Thoracic aorta (tissue), 2 donors: Measurements from ENCODE around the gene H2BK1. TPM values are rescaled to one million over a fixed set of nuclear protein-coding genes. Genes with fewer than 3 reads are reported as not detected.
A peak's percentile ranks its signal among the peaks of the same experiment; 100 is the strongest.

Experiments used
- ATAC-seq: fragments of 150-250 bp; one replicate; pipeline ENCODE4 v1.8.0; 2017; ENCODE audit warnings: low read depth; ENCODE audit not compliant: insufficient number of reproducible peaks, low FRiP score
- DNase-seq: peaks from one replicate; pipeline ENCODE4 v3.0.0-alpha.2; 2020; ENCODE audit warnings: low spot score
- H3K27ac ChIP-seq, 2 donors: fragments of 200-600 bp; sonication (generic); 1 replicate in 1 of 2; 2 replicates in 1 of 2; pipeline ENCODE4 v1.5.1; 2016; ENCODE audit warnings: mild to moderate bottlenecking in 2 of 2, moderate library complexity in 2 of 2
- H3K27me3 ChIP-seq: fragments of 200-600 bp; sonication (generic); replicated peaks from 2 replicates; pipeline ENCODE4 v1.6.0; 2016; ENCODE audit warnings: mild to moderate bottlenecking; ENCODE audit not compliant: insufficient read depth
- H3K36me3 ChIP-seq: fragments of 200-600 bp; sonication (generic); one replicate; pipeline ENCODE4 v1.5.1; 2016
- H3K4me1 ChIP-seq, 2 donors: fragments of 200-600 bp; sonication (generic); 1 replicate in 1 of 2; 2 replicates in 1 of 2; pipeline versions ENCODE4 v1.5.1 to v1.6.0; 2016; ENCODE audit warnings: low read depth in 2 of 2, mild to moderate bottlenecking in 1 of 2; ENCODE audit not compliant: control insufficient read depth in 1 of 2
- H3K4me3 ChIP-seq: fragments of 200-600 bp; sonication (generic); 2 replicates; pipeline ENCODE4 v1.5.1; 2016; ENCODE audit warnings: mild to moderate bottlenecking
- H3K9me3 ChIP-seq: fragments of 200-600 bp; sonication (generic); 2 replicates; pipeline ENCODE4 v1.5.1; 2016
- CTCF ChIP-seq: fragments of 200-600 bp; sonication (generic); IDR thresholded peaks from one replicate; pipeline ENCODE4 v1.5.1; 2019; ENCODE audit warnings: antibody characterized with exemption
- total RNA-seq, 2 donors: library from RNA; depleted of rRNA; stranded (reverse); fragments of >200 nt; gene quantifications; one replicate each; pipeline versions ENCODE4 v1.1.0 to v1.2.3, GENCODE V29; 2016

The H2BK1 gene
- total RNA-seq, 2 donors from 2014 or later, result not detected

- Histone ChIP-seq H3K27ac (peak overlapping the region; percentile 21 to 23), H3K4me1 (peaks cover 15 to 50% of the 10 kb centered on the region in 2 donors), H3K36me3 (no peaks in the 10 kb centered on the region), H3K9me3 (no peaks in the 10 kb centered on the region), H3K4me3 (no peak overlapping the region), H3K27me3 (no peaks in the 10 kb centered on the region)
- DNase-seq (no peak), ATAC-seq (no peak)
- TF ChIP-seq CTCF, result no peak
Measured at GRCh38 chr7:151254316-151254715, 44.0 kb upstream of the H2BK1 start.

DNA sequence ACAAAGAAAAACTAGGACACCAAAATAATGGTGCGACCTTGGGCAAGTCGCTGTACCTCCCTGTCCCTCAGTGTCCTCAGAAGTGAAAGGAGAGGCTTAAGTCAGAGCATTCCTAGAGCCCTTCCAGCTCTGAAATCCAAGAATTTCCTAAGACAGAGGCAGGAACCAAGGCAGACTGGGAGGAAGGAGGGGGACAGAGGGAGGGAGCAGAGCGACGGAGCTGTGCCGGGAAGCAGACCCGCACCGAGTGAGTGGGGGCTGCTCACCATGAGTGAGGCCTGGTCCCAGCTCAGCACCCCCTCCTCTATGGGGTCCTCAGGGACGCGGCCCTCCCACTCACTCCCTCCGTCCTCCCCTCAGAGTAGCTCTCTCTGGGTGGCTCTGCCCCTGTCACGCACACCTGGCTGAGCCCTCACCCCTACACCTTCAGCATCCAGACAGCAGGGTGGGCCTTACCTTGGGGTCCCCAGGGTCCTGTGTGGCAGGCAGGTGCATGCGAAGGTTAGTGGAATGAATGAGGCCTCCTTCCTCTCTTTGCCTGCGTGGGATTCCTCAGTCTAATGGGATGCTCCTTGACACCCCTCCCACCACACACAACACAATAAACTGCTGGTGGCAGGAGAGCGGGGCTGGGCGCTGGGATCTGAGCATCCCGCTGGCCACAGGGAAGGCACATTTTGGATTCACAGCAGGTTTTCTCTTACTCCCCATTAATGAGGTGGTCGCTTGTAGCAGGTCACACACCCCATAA, 42.8 kb upstream of the H2BK1 start:
- ATAC-seq, result no peak
- H3K27ac ChIP-seq, result peak overlapping the region; percentile 94 to 96

DNA sequence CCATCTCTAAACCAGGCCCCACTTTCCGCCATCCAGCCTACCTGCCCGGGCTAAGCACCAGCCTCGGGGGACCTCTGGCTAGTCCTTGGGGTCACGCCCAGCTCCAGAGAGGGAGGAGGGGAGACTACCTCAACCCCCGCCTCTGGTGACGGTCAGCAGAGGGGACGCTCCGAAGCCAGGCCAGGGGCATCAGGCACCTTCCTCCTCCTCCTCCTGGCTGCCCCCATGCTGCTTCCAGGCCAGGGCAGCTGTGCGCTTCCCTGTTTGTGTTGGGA, 42.2 kb upstream of the H2BK1 start:
- TF ChIP-seq CTCF, result no peak
- no peaks in the 10 kb centered on the region for H3K36me3 ChIP-seq
- no peaks in the 10 kb centered on the region for H3K27me3 ChIP-seq
- no peaks in the 10 kb centered on the region for H3K9me3 ChIP-seq
- peaks cover 15 to 52% of the 10 kb centered on the region in 2 donors for H3K4me1 ChIP-seq
- H3K4me3 ChIP-seq, result peak overlapping the region; percentile 89
- ATAC-seq, result no peak
- no peak for DNase-seq
- H3K27ac ChIP-seq, result peak overlapping the region; percentile 94 to 96

More for the DNA sequence above, 42.8 kb upstream of the H2BK1 start:
- Histone ChIP-seq H3K27me3 (no peaks in the 10 kb centered on the region), H3K36me3 (no peaks in the 10 kb centered on the region), H3K4me3 (peak overlapping the region; percentile 89), H3K4me1 (peaks cover 15 to 52% of the 10 kb centered on the region in 2 donors), H3K9me3 (no peaks in the 10 kb centered on the region)
- no peak for TF ChIP-seq CTCF
- DNase-seq, result no peak

DNA sequence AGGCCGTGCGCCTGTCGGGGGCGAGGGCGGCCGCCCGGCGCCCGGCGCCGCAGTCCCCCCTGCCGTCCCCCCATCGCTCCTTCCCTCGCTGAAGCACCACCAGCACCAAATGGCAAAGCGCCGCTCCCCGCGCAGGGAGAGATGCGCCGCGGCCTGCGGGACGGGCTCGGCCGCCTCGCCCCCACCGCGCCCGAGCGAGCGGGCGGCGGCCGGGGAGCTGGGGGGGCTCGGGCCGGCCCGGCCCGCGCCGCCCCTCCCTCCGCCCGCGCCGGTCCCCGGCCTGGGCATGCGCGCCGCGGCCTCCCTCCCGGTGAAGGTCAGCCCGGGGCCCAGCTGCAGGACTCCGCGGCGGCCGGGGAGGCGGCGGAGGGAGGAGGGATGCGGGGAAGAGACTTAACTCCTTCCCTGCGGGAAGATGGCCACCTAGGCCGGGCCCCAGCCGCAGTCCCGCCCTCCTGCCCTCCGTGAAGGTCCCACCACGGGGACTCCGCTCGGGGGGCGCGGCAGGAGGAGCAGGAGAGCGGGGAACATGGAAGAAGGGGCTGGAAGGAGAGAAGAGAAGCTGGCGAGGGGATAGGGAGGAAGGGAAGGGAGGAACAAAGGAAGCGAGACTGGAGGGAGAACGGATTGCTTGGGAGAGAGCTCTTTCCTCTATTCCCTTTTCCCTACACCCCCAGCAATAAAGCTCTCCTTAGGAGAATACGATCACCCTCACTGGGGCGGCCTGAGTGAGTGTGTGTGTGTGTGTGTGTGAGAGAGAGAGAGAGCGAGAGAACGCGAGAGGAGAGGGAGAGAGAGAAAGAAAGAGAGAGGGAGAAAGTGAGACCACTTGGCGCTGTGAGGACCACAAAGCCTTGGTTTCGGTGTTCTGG, 41.6 kb upstream of the H2BK1 start:
- peak overlapping the region; percentile 89 for H3K4me3 ChIP-seq
- ATAC-seq, result no peak
- H3K27ac ChIP-seq, result peak overlapping the region; percentile 96 to 99
- no peaks in the 10 kb centered on the region for H3K27me3 ChIP-seq
- peaks cover 19 to 57% of the 10 kb centered on the region in 2 donors for H3K4me1 ChIP-seq
- DNase-seq, result no peak
- no peaks in the 10 kb centered on the region for H3K36me3 ChIP-seq
- TF ChIP-seq CTCF, result no peak
- no peaks in the 10 kb centered on the region for H3K9me3 ChIP-seq

- peak overlapping the region; percentile 96 to 99 for H3K27ac ChIP-seq
- H3K36me3 ChIP-seq, result no peaks in the 10 kb centered on the region
- DNase-seq, result no peak
- no peak for TF ChIP-seq CTCF
- ATAC-seq, result no peak
- no peaks in the 10 kb centered on the region for H3K27me3 ChIP-seq
- peaks cover 25 to 63% of the 10 kb centered on the region in 2 donors for H3K4me1 ChIP-seq
- peak overlapping the region; percentile 89 for H3K4me3 ChIP-seq
- no peaks in the 10 kb centered on the region for H3K9me3 ChIP-seq
Measured at GRCh38 chr7:151251328-151251688, 41.0 kb upstream of the H2BK1 start.
